HEK293T (cell line): ENCODE measurements around the gene B4GALT5.

ENCODE experiments used
- CTCF ChIA-PET: fragments of 350-600 bp; formaldehyde crosslinking; extraction: SDS; loops from one replicate; lab custom pipeline; 2021; ENCODE audit warnings: antibody characterized with exemption, inconsistent platforms; lab: Yijun Ruan, JAX
- POLR2A ChIA-PET: fragments of 350-600 bp; formaldehyde crosslinking; extraction: SDS; loops from one replicate; lab custom pipeline; 2020; ENCODE audit warnings: antibody characterized with exemption, inconsistent platforms; lab: Yijun Ruan, JAX
- DNase-seq: peaks from one replicate; pipeline ENCODE4 v3.0.0; 2012; ENCODE audit warnings: mixed read lengths; ENCODE audit errors: extremely low spot score
- ARNT ChIP-seq: fragments of 450-650 bp; IDR thresholded peaks from 2 replicates; pipeline ENCODE4 v1.6.1; 2017; ENCODE audit warnings: mild to moderate bottlenecking
- BHLHE40 ChIP-seq: fragments of 450-650 bp; IDR thresholded peaks from 2 replicates; pipeline ENCODE4 v1.6.1; 2016; ENCODE audit warnings: mild to moderate bottlenecking, moderate library complexity, borderline replicate concordance
- CTBP1 ChIP-seq: fragments of 450-650 bp; IDR thresholded peaks from 2 replicates; pipeline ENCODE4 v1.6.1; 2016; ENCODE audit warnings: borderline replicate concordance
- ELF4 ChIP-seq: fragments of 450-650 bp; IDR thresholded peaks from 2 replicates; pipeline ENCODE4 v1.6.1; 2017; ENCODE audit warnings: antibody characterized with exemption
- FOXA1 ChIP-seq: fragments of 450-650 bp; IDR thresholded peaks from 2 replicates; pipeline ENCODE4 v1.6.1; 2016; ENCODE audit warnings: mild to moderate bottlenecking
- FOXK2 ChIP-seq: fragments of 450-650 bp; IDR thresholded peaks from 2 replicates; pipeline ENCODE4 v1.6.1; 2016; ENCODE audit warnings: mild to moderate bottlenecking
- FOXM1 ChIP-seq: fragments of 450-650 bp; IDR thresholded peaks from 2 replicates; pipeline ENCODE4 v1.6.1; 2017; ENCODE audit warnings: mild to moderate bottlenecking, borderline replicate concordance
- HDGF ChIP-seq: fragments of 450-650 bp; IDR thresholded peaks from 2 replicates; pipeline ENCODE4 v1.6.1; 2017; ENCODE audit warnings: antibody characterized with exemption, borderline replicate concordance
- L3MBTL2 ChIP-seq: fragments of 450-650 bp; conservative IDR thresholded peaks from 2 replicates; pipeline ENCODE4 v1.6.1; 2016; ENCODE audit warnings: mild to moderate bottlenecking
- LEF1 ChIP-seq: fragments of 450-650 bp; IDR thresholded peaks from 2 replicates; pipeline ENCODE4 v1.6.1; 2017; ENCODE audit warnings: mild to moderate bottlenecking, borderline replicate concordance
- NFRKB ChIP-seq: fragments of 450-650 bp; IDR thresholded peaks from 2 replicates; pipeline ENCODE4 v1.6.1; 2016; ENCODE audit warnings: mild to moderate bottlenecking, moderate library complexity
- SP1 ChIP-seq: fragments of 450-650 bp; IDR thresholded peaks from 2 replicates; pipeline ENCODE4 v1.6.1; 2017
- SUZ12 ChIP-seq: fragments of 450-650 bp; IDR thresholded peaks from 2 replicates; pipeline ENCODE4 v1.6.1; 2016; ENCODE audit warnings: mild to moderate bottlenecking
- TARDBP ChIP-seq: fragments of 450-650 bp; IDR thresholded peaks from 2 replicates; pipeline ENCODE4 v1.6.1; 2016
- ZNF384 ChIP-seq: fragments of 450-650 bp; IDR thresholded peaks from 2 replicates; pipeline ENCODE4 v1.6.1; 2016
- TF ChIP-seq, protein P1 (sequence below): fragments of 450-650 bp; IDR thresholded peaks from 2 replicates; pipeline ENCODE4 v1.6.1; 2016

B4GALT5 gene

DNA sequence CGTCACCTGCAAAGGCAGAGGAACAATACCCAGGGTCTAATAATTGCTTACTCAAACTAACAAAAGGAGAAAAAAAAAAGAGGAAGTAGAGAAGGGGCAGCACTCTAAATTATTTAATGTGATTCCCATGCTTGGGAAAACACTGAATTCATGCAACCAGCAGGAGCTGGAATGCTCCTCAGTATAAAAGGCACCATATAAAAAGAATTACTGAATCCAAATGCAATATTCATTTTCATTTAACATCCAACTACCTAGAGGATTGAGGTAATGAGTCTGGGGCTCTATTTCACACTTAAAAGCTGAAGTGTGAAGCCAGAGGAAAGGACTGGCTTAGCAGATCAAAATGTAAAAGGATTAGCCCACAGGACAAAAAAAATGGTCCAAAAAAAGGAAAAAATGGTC is 8.7 kb downstream of the B4GALT5 start:
- DNase-seq = no peak
- no peak for TF ChIP-seq FOXK2
- no peak for TF ChIP-seq TARDBP
- no peak for TF ChIP-seq ZNF384
- TF ChIP-seq HDGF = no peak
- TF ChIP-seq ARNT = no peak
- no peak for TF ChIP-seq L3MBTL2
- no peak for TF ChIP-seq CTBP1
- TF ChIP-seq BHLHE40 = no peak
- TF ChIP-seq LEF1 = no peak
- no peak for TF ChIP-seq NFRKB
- CTCF ChIA-PET = no interaction called here
- POLR2A ChIA-PET = no interaction called here

GRCh38 chr20:49701916-49702315 is 11.8 kb downstream of the B4GALT5 start:
- TF ChIP-seq, protein P1, sequence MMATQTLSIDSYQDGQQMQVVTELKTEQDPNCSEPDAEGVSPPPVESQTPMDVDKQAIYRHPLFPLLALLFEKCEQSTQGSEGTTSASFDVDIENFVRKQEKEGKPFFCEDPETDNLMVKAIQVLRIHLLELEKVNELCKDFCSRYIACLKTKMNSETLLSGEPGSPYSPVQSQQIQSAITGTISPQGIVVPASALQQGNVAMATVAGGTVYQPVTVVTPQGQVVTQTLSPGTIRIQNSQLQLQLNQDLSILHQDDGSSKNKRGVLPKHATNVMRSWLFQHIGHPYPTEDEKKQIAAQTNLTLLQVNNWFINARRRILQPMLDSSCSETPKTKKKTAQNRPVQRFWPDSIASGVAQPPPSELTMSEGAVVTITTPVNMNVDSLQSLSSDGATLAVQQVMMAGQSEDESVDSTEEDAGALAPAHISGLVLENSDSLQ = no peak
- no peak for TF ChIP-seq NFRKB
- TF ChIP-seq L3MBTL2 = no peak
- no peak for TF ChIP-seq BHLHE40
- no peak for TF ChIP-seq LEF1
- ChIA-PET POLR2A (no interaction called here), CTCF (no interaction called here)
- no peak for DNase-seq

DNA sequence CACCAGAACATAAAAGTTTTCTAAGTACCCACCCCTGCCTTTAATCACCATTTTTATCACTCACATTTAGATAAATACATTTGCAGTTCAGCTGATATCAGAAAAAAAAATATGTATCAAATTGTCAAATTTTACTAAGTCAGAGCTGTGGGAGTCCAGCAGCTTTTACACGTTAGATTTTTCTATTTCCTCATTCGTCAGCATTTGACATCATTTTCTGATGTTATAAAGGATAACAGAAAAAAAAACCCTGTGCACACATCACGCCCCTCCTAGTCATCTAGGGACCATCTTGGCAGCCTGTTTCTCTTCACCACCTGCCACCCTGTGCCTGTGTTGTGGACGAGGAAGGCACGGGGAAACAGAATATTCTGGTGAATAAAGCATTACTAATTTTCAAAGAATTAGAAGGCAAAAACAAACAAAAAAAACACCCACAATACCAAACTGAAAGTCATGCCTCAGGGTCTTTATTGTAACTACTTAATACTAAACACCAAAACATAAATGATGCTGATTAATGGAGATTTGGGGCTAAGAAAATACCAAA is 12.4 kb downstream of the B4GALT5 start:
- CTCF ChIA-PET = no interaction called here
- TF ChIP-seq FOXA1 = no peak
- no peak for TF ChIP-seq ELF4
- no peak for TF ChIP-seq SP1
- TF ChIP-seq ARNT = no peak
- no peak for TF ChIP-seq BHLHE40
- no peak for TF ChIP-seq ZNF384
- TF ChIP-seq NFRKB = no peak
- TF ChIP-seq LEF1 = no peak
- no peak for TF ChIP-seq L3MBTL2
- TF ChIP-seq, protein P1 = no peak
- DNase-seq = no peak
- POLR2A ChIA-PET = no interaction called here

GRCh38 chr20:49700411-49701185 is 13.1 kb downstream of the B4GALT5 start:
- no peak for TF ChIP-seq ARNT
- CTCF ChIA-PET = no interaction called here
- POLR2A ChIA-PET = no interaction called here
- DNase-seq = no peak

DNA sequence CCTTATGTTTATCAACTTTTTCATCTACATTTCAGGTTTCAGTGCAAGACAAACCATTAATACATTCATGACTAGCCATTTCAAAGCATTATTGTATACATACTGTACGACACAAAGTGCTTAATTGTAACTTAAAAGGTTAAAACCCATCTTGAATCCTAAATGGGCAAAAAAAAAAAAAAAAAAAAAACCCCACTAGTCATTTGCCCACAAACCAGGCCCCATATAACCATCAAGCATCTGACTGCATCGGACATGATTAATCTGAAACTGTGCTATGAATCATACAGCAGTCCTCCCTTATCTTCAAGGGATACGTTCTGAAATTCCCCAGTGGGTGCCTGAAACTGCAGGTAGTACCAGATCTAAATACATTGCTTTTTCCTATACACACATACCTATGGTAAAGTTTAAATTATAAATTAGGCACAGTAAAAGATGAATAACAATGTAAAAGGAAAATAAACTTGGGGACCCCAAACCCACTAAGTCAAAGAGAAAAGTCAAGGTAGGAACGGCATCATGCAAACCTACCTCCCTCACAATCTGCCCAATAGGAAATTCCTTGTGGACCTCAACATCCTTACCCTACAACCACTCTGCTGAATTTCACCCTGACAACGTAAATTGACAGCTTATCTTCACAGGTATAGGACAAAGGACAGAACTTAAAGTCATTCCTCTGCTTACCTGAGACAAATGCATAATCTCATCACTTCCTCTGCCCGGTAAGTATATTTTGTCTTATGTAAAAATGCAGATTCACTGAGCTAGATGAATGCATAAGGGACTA is 14.3 kb downstream of the B4GALT5 start:
- TF ChIP-seq ARNT (no peak), HDGF (no peak), LEF1 (no peak), FOXM1 (no peak), FOXK2 (no peak), FOXA1 (no peak), L3MBTL2 (no peak), NFRKB (no peak)
- TF ChIP-seq, protein P1 = no peak
- CTCF ChIA-PET = no interaction called here
- no peak for DNase-seq
- POLR2A ChIA-PET = no interaction called here

DNA sequence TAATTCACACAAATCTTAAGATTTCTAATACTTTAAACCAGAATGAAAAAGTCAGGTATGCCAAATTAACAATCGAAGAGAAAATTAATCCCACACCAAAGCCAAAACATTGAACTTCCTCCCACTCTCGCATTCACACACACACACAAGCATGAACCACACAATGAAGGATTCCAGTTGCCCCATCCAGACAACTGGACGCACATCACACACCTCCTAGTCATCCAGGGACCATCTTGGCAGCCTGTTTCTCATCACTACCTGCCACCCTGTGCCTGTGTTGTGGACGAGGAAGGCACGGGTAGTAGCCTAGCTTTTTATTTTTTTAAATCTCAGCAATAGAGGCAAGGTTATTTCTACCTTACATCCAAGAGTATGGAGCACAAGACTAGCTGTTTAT is 15.2 kb downstream of the B4GALT5 start:
- TF ChIP-seq SP1 (no peak), SUZ12 (no peak), NFRKB (no peak), TARDBP (no peak), FOXM1 (no peak), BHLHE40 (no peak), FOXK2 (no peak)
- no peak for DNase-seq
- ChIA-PET CTCF (no interaction called here), POLR2A (no interaction called here)

DNA sequence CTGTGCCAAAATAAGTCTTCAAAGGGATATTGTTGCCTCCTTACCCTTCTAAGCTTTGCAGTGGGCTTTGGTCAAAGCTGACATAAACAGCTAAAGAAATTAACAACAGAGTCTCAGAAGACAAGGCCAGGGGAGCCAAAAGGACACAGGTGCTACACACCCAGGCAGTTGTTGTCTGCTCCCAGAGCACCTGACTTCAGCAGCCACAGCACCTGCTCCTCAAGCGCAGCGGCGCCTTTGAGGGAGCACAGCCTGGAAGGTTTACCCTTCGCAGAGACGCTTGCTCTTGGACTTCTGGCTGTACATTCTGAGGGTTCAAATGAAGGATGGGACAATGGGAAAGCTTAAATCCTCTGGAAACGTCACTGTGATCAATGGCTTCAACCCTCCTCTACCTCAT is 16.6 kb downstream of the B4GALT5 start:
- TF ChIP-seq SUZ12 (no peak), ELF4 (no peak), ARNT (no peak), FOXK2 (no peak), SP1 (no peak), NFRKB (no peak), HDGF (no peak), L3MBTL2 (no peak)
- TF ChIP-seq, protein P1 = no peak
- CTCF ChIA-PET = interaction anchor here (0.7 to 1.1 kb wide), 2 partner anchors 12 to 374 kb away, joined by 3 to 5 read pairs; no protein-coding TSS in a partner anchor
- POLR2A ChIA-PET = interaction anchor here (1.0 kb wide), 1 partner anchor 17 kb away, joined by 3 read pairs; no protein-coding TSS in a partner anchor
- no peak for DNase-seq
